B cell (primary cell): ENCODE measurements around the gene CRTC3. TPM values are rescaled to one million over a fixed set of nuclear protein-coding genes. Genes with fewer than 3 reads are reported as not detected.
A peak's percentile ranks its signal among the peaks of the same experiment; 100 is the strongest.

ENCODE experiments used
- ATAC-seq: fragments of 200-7000 bp; cut with Tn5 transposase; one replicate; pipeline ENCODE4 v1.10.0; 2021; ENCODE audit warnings: low read depth, mild to moderate bottlenecking, moderate number of reproducible peaks, moderate library complexity
- CTCF ChIA-PET: fragments of 350-600 bp; sonication (Branson Sonifier 250); formaldehyde crosslinking; loops from one replicate; lab custom pipeline; 2021; ENCODE audit warnings: antibody characterized with exemption, inconsistent platforms; lab: Charles Lee
- POLR2A ChIA-PET: fragments of 350-600 bp; sonication (Branson Sonifier 250); formaldehyde crosslinking; loops from one replicate; lab custom pipeline; 2021; ENCODE audit warnings: antibody characterized with exemption; lab: Charles Lee
- DNase-seq: peaks from one replicate; pipeline ENCODE4 v3.0.0; 2013
- H2AFZ ChIP-seq: 2 replicates; pipeline ENCODE4 v1.6.1; 2012; ENCODE audit warnings: mild to moderate bottlenecking, low read depth, low read length; ENCODE audit not compliant: insufficient read depth, poor library complexity, severe bottlenecking
- H3K27ac ChIP-seq, 2 donors: 1 replicate in 1 of 2; 2 replicates in 1 of 2; pipeline ENCODE4 v1.5.1; 2012 to 2013; ENCODE audit warnings: low read length in 2 of 2, mild to moderate bottlenecking in 2 of 2, moderate library complexity in 1 of 2
- H3K27me3 ChIP-seq, 4 experiments: fragments of 200-600 bp in 1 of 4; sonication (generic) in 1 of 4; replicated peaks in 1 of 4; 1 replicate in 2 of 4; 2 replicates in 2 of 4; pipeline versions ENCODE4 v1.6.1 to v1.7.0; 2013 to 2016; ENCODE audit warnings: low read length in 3 of 4, mild to moderate bottlenecking in 2 of 4, mixed read lengths in 1 of 4, moderate library complexity in 1 of 4; ENCODE audit not compliant: insufficient read depth in 4 of 4, control insufficient read depth in 3 of 4; ENCODE audit errors: control extremely low read depth in 1 of 4
- H3K36me3 ChIP-seq, 2 experiments: replicated peaks in 1 of 2; 1 replicate in 1 of 2; 2 replicates in 1 of 2; pipeline versions ENCODE4 v1.6.1 to v1.7.1; 2013; ENCODE audit warnings: low read length in 1 of 2; ENCODE audit not compliant: insufficient read depth in 2 of 2, control insufficient read depth in 1 of 2; ENCODE audit errors: control extremely low read depth in 1 of 2, extremely low read depth in 1 of 2
- H3K4me1 ChIP-seq, 2 donors: fragments of 200-600 bp in 1 of 2; sonication (generic) in 1 of 2; 1 replicate in 1 of 2; 2 replicates in 1 of 2; pipeline versions ENCODE4 v1.5.1 to v1.6.1; 2013 to 2017; ENCODE audit warnings: low read length in 2 of 2; ENCODE audit not compliant: control insufficient read depth in 2 of 2, insufficient read depth in 2 of 2
- H3K4me2 ChIP-seq: replicated peaks from 2 replicates; pipeline ENCODE3; 2012; ENCODE audit warnings: mild to moderate bottlenecking, low read depth, low read length; ENCODE audit not compliant: poor library complexity, severe bottlenecking
- H3K4me3 ChIP-seq, 5 experiments: fragments of 200-600 bp in 1 of 5; sonication (generic) in 1 of 5; 1 replicate in 3 of 5; 2 replicates in 2 of 5; pipeline versions ENCODE4 v1.5.1 to v1.7.0; 2011 to 2016; ENCODE audit warnings: low read length in 4 of 5, mild to moderate bottlenecking in 4 of 5, low read depth in 2 of 5, control low read depth in 1 of 5, moderate library complexity in 1 of 5; ENCODE audit not compliant: insufficient read depth in 1 of 5; ENCODE audit errors: control extremely low read depth in 1 of 5, extremely low read depth in 1 of 5
- H3K79me2 ChIP-seq: fragments of 200-600 bp; sonication (generic); one replicate; pipeline ENCODE4 v1.6.0; 2016; ENCODE audit warnings: low read length; ENCODE audit not compliant: control insufficient read depth, insufficient read depth
- H3K9ac ChIP-seq: fragments of 200-600 bp; sonication (generic); 2 replicates; pipeline ENCODE4 v1.6.1; 2017; ENCODE audit warnings: mild to moderate bottlenecking, low read length, moderate library complexity
- H3K9me3 ChIP-seq, 3 donors: one replicate each; pipeline versions ENCODE4 v1.6.1 to v1.7.1; 2013; ENCODE audit warnings: low read length in 2 of 3; ENCODE audit not compliant: control insufficient read depth in 2 of 3, insufficient read depth in 1 of 3; ENCODE audit errors: control extremely low read depth in 1 of 3
- H4K20me1 ChIP-seq: 2 replicates; pipeline ENCODE4 v1.6.0; 2012; ENCODE audit warnings: mild to moderate bottlenecking, low read length; ENCODE audit not compliant: insufficient read depth, control insufficient read depth, poor library complexity, severe bottlenecking
- H3K27ac Mint-ChIP-seq: one replicate; pipeline ENCODE4 v1.8.0; 2021; ENCODE audit warnings: mixed read lengths
- H3K27me3 Mint-ChIP-seq: one replicate; pipeline ENCODE4 v1.8.0; 2021; ENCODE audit warnings: mixed read lengths
- H3K4me1 Mint-ChIP-seq: one replicate; pipeline ENCODE4 v1.8.0; 2021; ENCODE audit warnings: mixed read lengths
- H3K4me3 Mint-ChIP-seq: one replicate; pipeline ENCODE4 v1.8.0; 2021; ENCODE audit warnings: mixed read lengths
- H3K9me3 Mint-ChIP-seq: one replicate; pipeline ENCODE4 v1.8.0; 2022; ENCODE audit warnings: mixed read lengths; ENCODE audit not compliant: insufficient read depth
- EZH2 ChIP-seq: IDR thresholded peaks from 2 replicates; pipeline ENCODE4 v1.6.1; 2012; ENCODE audit warnings: borderline replicate concordance, low read depth, mild to moderate bottlenecking, moderate library complexity, low read length; ENCODE audit not compliant: insufficient read depth, poor library complexity, severe bottlenecking
- WGBS: methylation state at CpG from one replicate; pipeline ENCODE4 v1.1.5; 2013; ENCODE audit warnings: missing lambda C conversion rate; ENCODE audit not compliant: insufficient coverage; 5-methylcytosine and 5-hydroxymethylcytosine counted together
- intact Hi-C: fragments of 100-400 bp; cut with micrococcal nuclease; formaldehyde crosslinking; loops from one replicate; pipeline ENCODE4 v1.10.0; 2022
- polyA plus RNA-seq: library from polyadenylated mRNA; depleted of rRNA; stranded (reverse); fragments of >200 nt; gene quantifications from 2 replicates; pipeline ENCODE4 v1.2.3, GENCODE V29; 2012
- total RNA-seq, 2 donors: library from RNA; stranded (reverse); fragments of 120-200 nt in 1 of 2; gene quantifications; 1 replicate in 1 of 2; 2 replicates in 1 of 2; pipeline versions ENCODE4 v1.2.3 to v1.2.4, GENCODE V29; 2013 to 2022
- TF ChIP-seq, protein P1 (sequence below): fragments of 200-600 bp; IDR thresholded peaks from one replicate; pipeline ENCODE4 v1.8.0; 2022; ENCODE audit warnings: antibody characterized with exemption, mild to moderate bottlenecking

The CRTC3 gene
- total and polyA plus RNA-seq, 2 donors (not counting 1 experiment from before 2014, with no cell fraction given), result 34.7 to 95.8 TPM

DNA sequence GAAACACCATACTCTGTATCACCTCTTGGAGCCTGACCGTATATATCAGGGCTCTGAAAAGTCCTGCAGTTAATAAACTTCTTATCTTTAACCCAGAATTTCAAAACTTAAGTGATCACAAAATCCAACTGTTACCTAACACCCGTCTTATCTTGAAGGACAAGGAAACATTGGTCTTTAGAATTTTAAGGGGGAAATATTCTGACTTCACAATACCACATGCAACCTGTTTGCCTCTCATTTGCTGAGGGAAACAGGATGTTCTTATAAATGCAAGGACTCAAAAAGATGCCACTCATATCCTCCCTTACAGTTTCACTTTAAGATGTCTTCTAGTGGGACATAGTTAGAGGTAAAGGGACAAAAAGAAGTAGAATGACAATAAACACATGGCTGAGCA, 67.9 kb downstream of the CRTC3 start:
- H3K4me3 Mint-ChIP-seq, result peak overlapping the region; percentile 74
- no peaks in the 10 kb centered on the region for H3K9me3 ChIP-seq
- H4K20me1 ChIP-seq, result no peaks in the 10 kb centered on the region
- no peaks in the 10 kb centered on the region for H3K27me3 ChIP-seq
- no peak for ATAC-seq
- peaks cover 66 to 79% of the 10 kb centered on the region in 2 donors for H3K4me1 ChIP-seq
- peak overlapping the region; percentile 68 for H3K4me2 ChIP-seq
- peak overlapping the region in 1 of 5 experiments; percentile 39 for H3K4me3 ChIP-seq
- peak overlapping the region; percentile 69 to 77 for H3K27ac ChIP-seq
- H2AFZ ChIP-seq, result peak overlapping the region; percentile 52
- DNase-seq, result no peak
- no CpG with 5 or more reads among the region's 2 CpGs for WGBS
- POLR2A ChIA-PET, result interaction anchor here (0.5 to 0.6 kb wide), 2 partner anchors 11 to 94 kb away, joined by 3 to 7 read pairs; no protein-coding TSS in a partner anchor
- H3K27me3 Mint-ChIP-seq, result no peaks in the 10 kb centered on the region
- peaks cover 4% of the 10 kb centered on the region for H3K79me2 ChIP-seq
- peak overlapping the region; percentile 41 for H3K9ac ChIP-seq
- H3K36me3 ChIP-seq, result peaks cover 0 to under 1% of the 10 kb centered on the region in 2 experiments
- intact Hi-C loops, result loop anchor here (5.0 to 10.0 kb wide), 2 partner anchors 70 to 213 kb away; partner anchors contain the start of gene IQGAP1
- H3K9me3 Mint-ChIP-seq, result no peaks in the 10 kb centered on the region
- TF ChIP-seq, protein P1, sequence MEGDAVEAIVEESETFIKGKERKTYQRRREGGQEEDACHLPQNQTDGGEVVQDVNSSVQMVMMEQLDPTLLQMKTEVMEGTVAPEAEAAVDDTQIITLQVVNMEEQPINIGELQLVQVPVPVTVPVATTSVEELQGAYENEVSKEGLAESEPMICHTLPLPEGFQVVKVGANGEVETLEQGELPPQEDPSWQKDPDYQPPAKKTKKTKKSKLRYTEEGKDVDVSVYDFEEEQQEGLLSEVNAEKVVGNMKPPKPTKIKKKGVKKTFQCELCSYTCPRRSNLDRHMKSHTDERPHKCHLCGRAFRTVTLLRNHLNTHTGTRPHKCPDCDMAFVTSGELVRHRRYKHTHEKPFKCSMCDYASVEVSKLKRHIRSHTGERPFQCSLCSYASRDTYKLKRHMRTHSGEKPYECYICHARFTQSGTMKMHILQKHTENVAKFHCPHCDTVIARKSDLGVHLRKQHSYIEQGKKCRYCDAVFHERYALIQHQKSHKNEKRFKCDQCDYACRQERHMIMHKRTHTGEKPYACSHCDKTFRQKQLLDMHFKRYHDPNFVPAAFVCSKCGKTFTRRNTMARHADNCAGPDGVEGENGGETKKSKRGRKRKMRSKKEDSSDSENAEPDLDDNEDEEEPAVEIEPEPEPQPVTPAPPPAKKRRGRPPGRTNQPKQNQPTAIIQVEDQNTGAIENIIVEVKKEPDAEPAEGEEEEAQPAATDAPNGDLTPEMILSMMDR, result no peak
- no peak for TF ChIP-seq EZH2
- CTCF ChIA-PET, result interaction anchor here (0.5 to 2.7 kb wide), 20 partner anchors 12 to 278 kb away, joined by 3 to 16 read pairs (median 4); partner anchors contain the start of gene IQGAP1
- peaks cover 80% of the 10 kb centered on the region for H3K4me1 Mint-ChIP-seq
- H3K27ac Mint-ChIP-seq, result peak overlapping the region; percentile 93

DNA sequence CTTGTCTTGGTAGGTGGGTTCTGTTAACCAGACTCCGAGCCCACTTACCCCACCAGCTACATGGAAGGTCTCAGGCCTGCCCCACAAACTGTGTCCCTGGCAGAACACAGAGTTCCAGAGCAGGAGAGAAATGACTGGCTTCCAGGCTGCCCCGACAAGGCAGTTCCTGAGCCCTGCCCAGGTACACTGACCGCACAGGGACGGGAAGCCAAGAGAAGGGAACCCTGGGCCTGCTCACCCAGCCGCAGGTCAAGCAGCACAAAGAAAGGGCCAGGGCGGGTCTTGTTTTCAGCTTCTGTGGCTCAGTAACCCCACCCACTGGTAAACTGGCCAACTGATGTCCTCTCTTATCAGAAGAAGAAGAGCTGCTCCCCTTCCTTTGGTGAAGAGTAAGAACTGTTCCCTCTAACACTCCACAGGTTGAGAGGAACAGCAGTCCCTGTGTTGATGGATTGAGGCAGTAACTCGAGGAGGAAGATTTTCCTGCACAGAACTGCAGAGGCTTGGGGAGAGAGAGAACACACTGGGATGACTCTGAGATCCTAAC, 68.4 kb downstream of the CRTC3 start:
- Mint-ChIP-seq H3K27ac (peak overlapping the region; percentile 93), H3K27me3 (no peaks in the 10 kb centered on the region), H3K9me3 (no peaks in the 10 kb centered on the region), H3K4me1 (peaks cover 77% of the 10 kb centered on the region), H3K4me3 (peak overlapping the region; percentile 74)
- Histone ChIP-seq H3K27me3 (no peaks in the 10 kb centered on the region), H3K4me1 (peaks cover 63 to 75% of the 10 kb centered on the region in 2 donors), H3K9me3 (no peaks in the 10 kb centered on the region), H3K27ac (peak overlapping the region; percentile 69 to 77), H3K9ac (peak overlapping the region; percentile 41), H3K4me3 (peak overlapping the region in 1 of 5 experiments; percentile 39), H4K20me1 (no peaks in the 10 kb centered on the region), H3K4me2 (peak overlapping the region; percentile 68), H3K79me2 (peaks cover 4% of the 10 kb centered on the region), H3K36me3 (no peaks in the 10 kb centered on the region), H2AFZ (peak overlapping the region; percentile 52)
- no peak for ATAC-seq
- intact Hi-C loops, result loop anchor here (5.0 to 10.0 kb wide), 2 partner anchors 69 to 213 kb away; partner anchors contain the start of gene IQGAP1
- TF ChIP-seq, protein P1, result no peak
- TF ChIP-seq EZH2, result no peak
- DNase-seq, result peak; percentile 53
- CTCF ChIA-PET, result interaction anchor here (0.5 to 2.7 kb wide), 26 partner anchors 9 to 288 kb away, joined by 3 to 16 read pairs (median 4); partner anchors contain the start of gene IQGAP1
- WGBS, result 65% methylated on average over 5 of the region's 7 CpGs
- POLR2A ChIA-PET, result interaction anchor here (0.5 to 0.6 kb wide), 3 partner anchors 12 to 94 kb away, joined by 3 to 8 read pairs (median 7); no protein-coding TSS in a partner anchor
